SK-N-SH (cell line): ENCODE results near the gene PRLH. TPM values are rescaled to one million over a fixed set of nuclear protein-coding genes. Genes with fewer than 3 reads are reported as not detected.

Source experiments
- CTCF ChIA-PET: fragments of 300-600, 350-600 bp; formaldehyde crosslinking; extraction: SDS; loops from one replicate; lab custom pipeline; 2021; lab: Yijun Ruan, JAX
- POLR2A ChIA-PET: fragments of 350-600 bp; sonication (Branson Sonifier 250); formaldehyde crosslinking; extraction: SDS; loops from one replicate; lab custom pipeline; 2020; ENCODE audit warnings: antibody characterized with exemption, inconsistent platforms; lab: Yijun Ruan, JAX
- DNase-seq: peaks from one replicate; pipeline ENCODE4 v3.0.0; 2012
- H2AFZ ChIP-seq: fragments of 200-600 bp; sonication (generic); 2 replicates; pipeline ENCODE4 v1.8.1; 2016; ENCODE audit warnings: antibody characterized with exemption, mild to moderate bottlenecking, low read depth
- H3F3A ChIP-seq: fragments of 200-600 bp; sonication (generic); replicated peaks from 2 replicates; pipeline ENCODE3; 2016; ENCODE audit warnings: antibody characterized with exemption, mild to moderate bottlenecking; ENCODE audit not compliant: insufficient read depth
- H3K27ac ChIP-seq, 2 experiments: fragments of 200-500 bp in 1 of 2; fragments of 200-600 bp in 1 of 2; sonication (Bioruptor generic) in 1 of 2; sonication (generic), shearing (Covaris generic) in 1 of 2; 2 replicates each; pipeline versions ENCODE4 v1.5.1 to v1.6.1; 2014 to 2016; ENCODE audit warnings: low read depth in 2 of 2, inconsistent platforms in 1 of 2, low read length in 1 of 2, mild to moderate bottlenecking in 1 of 2, mixed read lengths in 1 of 2
- H3K27me3 ChIP-seq: fragments of 200-600 bp; sonication (generic), shearing (Covaris generic); 2 replicates; pipeline ENCODE4 v1.6.1; 2016; ENCODE audit warnings: mixed run types; ENCODE audit not compliant: insufficient read depth
- H3K36me3 ChIP-seq, 2 experiments: fragments of 200-500 bp in 1 of 2; fragments of 200-600 bp in 1 of 2; sonication (Bioruptor generic) in 1 of 2; sonication (generic) in 1 of 2; replicated peaks in 1 of 2; 2 replicates each; pipeline versions ENCODE3 to v1.5.1; 2014 to 2016; ENCODE audit warnings: low read length in 1 of 2, mild to moderate bottlenecking in 1 of 2; ENCODE audit not compliant: insufficient read depth in 2 of 2, control insufficient read depth in 1 of 2
- H3K4me1 ChIP-seq, 2 experiments: fragments of 200-500 bp in 1 of 2; fragments of 200-600 bp in 1 of 2; sonication (Bioruptor generic) in 1 of 2; sonication (generic), shearing (Covaris generic) in 1 of 2; 2 replicates each; pipeline versions ENCODE4 v1.5.1 to v1.6.1; 2014 to 2016; ENCODE audit warnings: low read depth in 1 of 2, low read length in 1 of 2, mixed run types in 1 of 2; ENCODE audit not compliant: insufficient read depth in 2 of 2, control insufficient read depth in 1 of 2
- H3K4me2 ChIP-seq: fragments of 200-600 bp; sonication (generic), shearing (Covaris generic); 2 replicates; pipeline ENCODE4 v1.6.1; 2017; ENCODE audit warnings: mixed run types
- H3K4me3 ChIP-seq, 2 experiments: fragments of 200-500 bp in 1 of 2; fragments of 200-600 bp in 1 of 2; sonication (Bioruptor generic) in 1 of 2; sonication (generic), shearing (Covaris generic) in 1 of 2; 2 replicates each; pipeline versions ENCODE4 v1.5.1 to v1.8.1; 2014 to 2016; ENCODE audit warnings: low read depth in 2 of 2, inconsistent platforms in 1 of 2, low read length in 1 of 2, mild to moderate bottlenecking in 1 of 2, mixed read lengths in 1 of 2, moderate library complexity in 1 of 2
- H3K79me2 ChIP-seq: fragments of 200-600 bp; sonication (generic); 2 replicates; pipeline ENCODE4 v1.8.1; 2017; ENCODE audit warnings: mild to moderate bottlenecking; ENCODE audit not compliant: insufficient read depth
- H3K9ac ChIP-seq: fragments of 200-600 bp; sonication (generic); 2 replicates; pipeline ENCODE4 v1.6.1; 2017; ENCODE audit warnings: mixed run types
- H3K9me2 ChIP-seq: fragments of 200-600 bp; sonication (generic); 2 replicates; pipeline ENCODE4 v1.6.1; 2017; ENCODE audit warnings: mixed run types
- H3K9me3 ChIP-seq: fragments of 200-600 bp; sonication (generic); 2 replicates; pipeline ENCODE4 v1.6.1; 2017; ENCODE audit warnings: mixed run types, mild to moderate bottlenecking, moderate library complexity
- H4K20me1 ChIP-seq: fragments of 200-600 bp; sonication (generic); 2 replicates; pipeline ENCODE4 v1.6.1; 2017; ENCODE audit warnings: mild to moderate bottlenecking, mixed run types; ENCODE audit not compliant: insufficient read depth
- EZH2phosphoT487 ChIP-seq: fragments of 200-600 bp; sonication (generic); IDR thresholded peaks from 2 replicates; pipeline ENCODE4 v1.6.1; 2017; ENCODE audit warnings: low read depth, mixed run types, mild to moderate bottlenecking, antibody characterized with exemption, moderate library complexity, borderline replicate concordance
- NFIC ChIP-seq: IDR thresholded peaks from 2 replicates; pipeline ENCODE4 v1.4.0; 2012; ENCODE audit warnings: borderline replicate concordance
- RCOR1 ChIP-seq: fragments of 150-350 bp; IDR thresholded peaks from 2 replicates; pipeline ENCODE4 v1.6.1; 2017; ENCODE audit warnings: antibody characterized with exemption, low read length
- RXRA ChIP-seq: IDR thresholded peaks from 2 replicates; pipeline ENCODE4 v1.4.0; 2012; ENCODE audit warnings: low read depth, mild to moderate bottlenecking, borderline replicate concordance
- TAF1 ChIP-seq: IDR thresholded peaks from 2 replicates; pipeline ENCODE4 v1.6.1; 2012; ENCODE audit warnings: low read depth, mild to moderate bottlenecking, low read length, moderate library complexity, borderline replicate concordance
- TEAD4 ChIP-seq: IDR thresholded peaks from 2 replicates; pipeline ENCODE4 v1.4.0; 2012; ENCODE audit warnings: mild to moderate bottlenecking, borderline replicate concordance; ENCODE audit not compliant: insufficient read depth
- WGBS: methylation state at CpG from one replicate; pipeline ENCODE4 v1.1.6; 2017; ENCODE audit warnings: low lambda C conversion rate; 5-methylcytosine and 5-hydroxymethylcytosine counted together
- polyA plus RNA-seq, 3 experiments: library from polyadenylated mRNA; depleted of rRNA; stranded (reverse); fragments of >200 nt; gene quantifications; 2 replicates each; pipeline ENCODE4 v1.2.3, GENCODE V29; 2012
- TF ChIP-seq, protein P1 (sequence below): fragments of 200-600 bp; sonication (generic); IDR thresholded peaks from 2 replicates; pipeline ENCODE4 v1.6.1; 2017; ENCODE audit warnings: antibody characterized with exemption, mild to moderate bottlenecking, moderate library complexity

PRLH gene
- polyA plus RNA-seq, 1 of the 3 experiments (the other 2 are of a cell fraction) = not detected

DNA sequence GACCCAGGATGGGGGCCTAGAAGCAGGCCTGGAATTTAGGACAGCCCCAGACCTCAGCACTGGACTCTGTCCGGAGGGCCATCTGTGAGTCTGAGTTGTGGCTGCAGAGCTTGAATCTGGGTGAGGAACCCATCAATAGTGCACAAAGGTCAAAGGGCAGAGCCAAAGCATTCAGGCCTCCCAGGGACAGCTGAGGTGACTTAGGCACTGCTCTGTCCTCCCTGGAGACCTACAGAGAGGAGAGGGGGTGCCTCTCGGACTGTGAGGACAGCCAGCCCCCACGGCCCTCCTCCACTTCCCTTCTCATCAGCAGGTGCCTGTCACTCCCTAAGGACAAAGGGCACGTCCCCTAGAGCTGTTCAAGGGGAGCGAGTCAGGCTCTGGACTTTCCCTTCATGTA lies 25.1 kb upstream of the PRLH start:
- Histone ChIP-seq H3K9me2 (no peaks in the 10 kb centered on the region), H3K27me3 (no peaks in the 10 kb centered on the region), H2AFZ (no peak overlapping the region), H3K9me3 (no peaks in the 10 kb centered on the region), H3F3A (peaks cover 8% of the 10 kb centered on the region), H3K4me3 (no peak overlapping the region), H3K36me3 (peaks cover 3 to 43% of the 10 kb centered on the region in 2 experiments), H3K4me2 (no peak overlapping the region), H3K4me1 (peaks cover 0 to 8% of the 10 kb centered on the region in 2 experiments; a peak in 1 of 4 replicates), H3K9ac (no peak overlapping the region), H4K20me1 (no peaks in the 10 kb centered on the region), H3K79me2 (no peaks in the 10 kb centered on the region), H3K27ac (no peak overlapping the region)
- TF ChIP-seq RCOR1 = no peak
- TF ChIP-seq RXRA = no peak
- ChIA-PET POLR2A (no interaction called here), CTCF (interaction anchor here (1.2 to 4.7 kb wide), 3 partner anchors 19 to 31 kb away, joined by 3 to 28 read pairs (median 9); no protein-coding TSS in a partner anchor)
- 90% methylated on average over 4 of the region's 5 CpGs for WGBS
- no peak for DNase-seq

DNA sequence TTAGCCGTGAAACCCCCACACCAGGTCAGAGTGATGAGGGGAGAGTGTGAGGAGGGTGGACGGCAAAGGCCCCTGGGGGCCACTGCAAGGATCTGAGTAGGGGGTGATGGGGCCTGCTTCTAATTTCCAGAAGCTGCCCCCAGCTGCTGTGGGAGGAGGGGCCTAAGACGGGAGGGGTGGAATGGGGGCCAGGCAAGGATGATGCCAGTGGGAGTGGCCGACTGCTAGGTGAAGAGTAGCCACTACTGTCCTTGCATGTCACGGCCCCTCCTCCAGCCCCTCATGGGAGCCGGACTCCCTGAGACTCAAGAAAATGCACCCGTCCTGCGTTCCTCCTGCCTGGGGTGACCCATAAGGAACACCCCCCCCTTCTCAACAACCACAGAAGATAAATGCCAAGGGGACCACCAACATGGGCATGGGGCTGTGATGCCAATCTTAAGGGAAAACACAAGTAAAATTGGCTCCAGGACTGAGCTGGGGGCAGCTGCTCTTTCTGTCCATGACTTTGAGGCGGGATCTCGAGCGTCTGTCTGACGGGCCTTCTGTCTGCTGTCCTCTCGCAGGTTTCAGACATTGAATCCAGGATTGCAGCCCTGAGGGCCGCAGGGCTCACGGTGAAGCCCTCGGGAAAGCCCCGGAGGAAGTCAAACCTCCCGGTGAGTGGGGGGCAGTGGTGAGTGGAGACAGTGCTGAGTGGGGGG lies 24.2 kb upstream of the PRLH start:
- no peak overlapping the region for H2AFZ ChIP-seq
- ChIA-PET CTCF (interaction anchor here (2.0 to 4.7 kb wide), 2 partner anchors 30 kb away, joined by 9 to 28 read pairs; no protein-coding TSS in a partner anchor), POLR2A (no interaction called here)

DNA sequence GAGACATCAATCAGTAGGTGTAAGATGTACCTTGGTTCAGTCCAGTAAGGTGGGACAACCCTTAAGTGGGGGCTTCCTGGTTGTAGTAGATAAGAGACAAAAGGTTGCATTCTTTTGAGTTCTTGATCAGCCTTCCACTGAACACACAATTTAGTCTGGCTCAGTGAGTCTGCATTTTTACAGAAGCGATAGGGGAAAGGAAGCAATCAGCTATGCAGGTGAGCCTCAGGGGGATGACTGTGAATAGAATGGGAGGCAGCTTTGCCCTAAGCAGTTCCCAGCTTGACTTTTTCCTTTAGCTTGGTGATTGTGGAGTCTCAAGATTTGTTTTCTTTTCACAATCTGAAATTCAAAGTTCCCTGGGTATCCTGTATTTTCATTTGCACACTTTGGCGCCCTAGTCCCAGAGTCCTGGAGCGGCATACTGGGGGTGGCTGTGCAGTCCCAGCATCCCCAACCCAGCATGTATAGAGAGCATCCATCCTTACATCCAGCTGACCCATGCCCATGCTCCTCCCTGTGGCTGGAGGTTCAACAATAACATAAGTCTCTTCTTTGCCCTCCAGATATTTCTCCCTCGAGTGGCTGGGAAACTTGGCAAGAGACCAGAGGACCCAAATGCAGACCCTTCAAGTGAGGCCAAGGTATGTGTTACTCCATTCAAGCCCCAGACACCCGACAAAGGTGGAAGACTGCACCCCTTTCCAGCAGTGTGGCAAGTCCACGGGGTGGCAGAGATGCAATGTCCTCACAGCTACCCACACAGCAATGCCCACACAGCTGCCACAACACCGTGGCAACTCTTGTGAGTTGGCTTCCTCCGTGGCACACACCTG lies 20.1 kb upstream of the PRLH start:
- WGBS = 93% methylated on average over 7 of the region's 8 CpGs
- POLR2A ChIA-PET = no interaction called here

More for the DNA sequence above, 24.2 kb upstream of the PRLH start:
- no peaks in the 10 kb centered on the region for H3K9me2 ChIP-seq
- 92% methylated on average over 12 of the region's 18 CpGs for WGBS
- H3K79me2 ChIP-seq = no peaks in the 10 kb centered on the region
- TF ChIP-seq EZH2phosphoT487 = no peak
- TF ChIP-seq TAF1 = no peak
- TF ChIP-seq NFIC = no peak
- TF ChIP-seq RCOR1 = no peak
- no peak for TF ChIP-seq TEAD4
- H3F3A ChIP-seq = peaks cover 7% of the 10 kb centered on the region
- no peaks in the 10 kb centered on the region for H3K9me3 ChIP-seq
- H3K4me1 ChIP-seq = peaks cover 0 to 8% of the 10 kb centered on the region in 2 experiments; a peak in 1 of 4 replicates
- H3K27me3 ChIP-seq = no peaks in the 10 kb centered on the region
- H3K4me2 ChIP-seq = no peak overlapping the region
- no peak overlapping the region for H3K9ac ChIP-seq
- no peak overlapping the region for H3K4me3 ChIP-seq
- no peak for DNase-seq
- H4K20me1 ChIP-seq = no peaks in the 10 kb centered on the region
- peaks cover 12 to 49% of the 10 kb centered on the region in 2 experiments for H3K36me3 ChIP-seq
- H3K27ac ChIP-seq = no peak overlapping the region

More for the DNA sequence above, 20.1 kb upstream of the PRLH start:
- H3K27ac ChIP-seq = no peak overlapping the region
- no peaks in the 10 kb centered on the region for H3K79me2 ChIP-seq
- H3F3A ChIP-seq = peaks cover 8% of the 10 kb centered on the region
- H3K9ac ChIP-seq = no peak overlapping the region
- H3K4me3 ChIP-seq = no peak overlapping the region
- H3K9me2 ChIP-seq = no peaks in the 10 kb centered on the region
- no peaks in the 10 kb centered on the region for H3K27me3 ChIP-seq
- no peaks in the 10 kb centered on the region for H4K20me1 ChIP-seq
- DNase-seq = no peak
- H3K9me3 ChIP-seq = no peaks in the 10 kb centered on the region
- H3K4me2 ChIP-seq = no peak overlapping the region
- peaks cover 12 to 61% of the 10 kb centered on the region in 2 experiments for H3K36me3 ChIP-seq
- CTCF ChIA-PET = interaction anchor here (1.0 to 3.7 kb wide), 2 partner anchors 17 to 34 kb away, joined by 3 to 16 read pairs; no protein-coding TSS in a partner anchor
- H2AFZ ChIP-seq = no peak overlapping the region
- H3K4me1 ChIP-seq = peaks cover 0 to 6% of the 10 kb centered on the region in 2 experiments; a peak in 1 of 4 replicates
- TF ChIP-seq, protein P1, sequence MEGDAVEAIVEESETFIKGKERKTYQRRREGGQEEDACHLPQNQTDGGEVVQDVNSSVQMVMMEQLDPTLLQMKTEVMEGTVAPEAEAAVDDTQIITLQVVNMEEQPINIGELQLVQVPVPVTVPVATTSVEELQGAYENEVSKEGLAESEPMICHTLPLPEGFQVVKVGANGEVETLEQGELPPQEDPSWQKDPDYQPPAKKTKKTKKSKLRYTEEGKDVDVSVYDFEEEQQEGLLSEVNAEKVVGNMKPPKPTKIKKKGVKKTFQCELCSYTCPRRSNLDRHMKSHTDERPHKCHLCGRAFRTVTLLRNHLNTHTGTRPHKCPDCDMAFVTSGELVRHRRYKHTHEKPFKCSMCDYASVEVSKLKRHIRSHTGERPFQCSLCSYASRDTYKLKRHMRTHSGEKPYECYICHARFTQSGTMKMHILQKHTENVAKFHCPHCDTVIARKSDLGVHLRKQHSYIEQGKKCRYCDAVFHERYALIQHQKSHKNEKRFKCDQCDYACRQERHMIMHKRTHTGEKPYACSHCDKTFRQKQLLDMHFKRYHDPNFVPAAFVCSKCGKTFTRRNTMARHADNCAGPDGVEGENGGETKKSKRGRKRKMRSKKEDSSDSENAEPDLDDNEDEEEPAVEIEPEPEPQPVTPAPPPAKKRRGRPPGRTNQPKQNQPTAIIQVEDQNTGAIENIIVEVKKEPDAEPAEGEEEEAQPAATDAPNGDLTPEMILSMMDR = no peak
- TF ChIP-seq NFIC = no peak
